Measurements from ENCODE around the gene KCNE3.

DNA sequence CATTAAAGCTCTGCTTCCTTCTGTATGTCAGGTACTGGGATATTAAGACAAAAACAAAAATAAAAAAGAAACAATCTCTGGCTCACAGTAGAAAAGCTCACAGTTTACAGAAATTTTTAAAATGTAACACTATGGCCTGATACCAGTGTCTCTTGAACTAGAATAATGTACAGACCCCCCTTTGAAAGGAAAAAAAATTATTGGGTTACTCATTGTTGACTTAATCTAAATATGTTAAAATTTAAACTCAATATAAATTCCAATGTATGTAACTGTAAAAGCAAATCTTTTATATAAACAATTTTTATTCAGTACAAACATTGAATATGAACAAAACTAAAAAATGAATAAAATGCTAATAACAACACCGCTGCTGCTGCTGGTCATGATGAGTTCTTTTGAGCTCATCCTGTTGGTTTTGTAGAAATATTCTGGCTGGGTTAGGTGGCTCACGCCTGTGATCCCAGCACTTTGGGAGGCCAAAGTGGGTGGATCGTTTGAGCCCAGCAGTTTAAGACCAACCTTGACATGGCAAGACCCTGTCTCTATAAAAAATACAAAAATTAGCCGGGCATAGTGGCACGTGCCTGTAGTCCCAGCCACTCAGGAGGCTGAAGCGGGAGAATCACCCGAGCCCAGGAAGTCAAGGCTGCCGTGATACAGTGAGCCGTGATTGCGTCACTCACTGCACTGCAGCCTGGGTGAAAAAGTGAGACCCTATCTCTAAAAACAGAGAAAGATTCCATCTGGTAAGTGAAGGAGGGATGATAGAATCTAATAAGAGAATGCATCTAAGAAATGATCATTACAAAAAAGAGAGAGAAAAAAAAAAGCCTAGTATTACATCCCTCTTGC, 11.8 kb upstream of the KCNE3 start:
- TF ChIP-seq POLR2A (IDR thresholded peaks at IDR 0.05) (no peak), CTCF (IDR thresholded peaks at IDR 0.05) (no peak)

Measured in esophagus squamous epithelium (tissue), 4 donors.